Neural progenitor cell (in vitro differentiated cells): ENCODE measurements around the gene C1orf185. TPM values are rescaled to one million over a fixed set of nuclear protein-coding genes. Genes with fewer than 3 reads are reported as not detected.

Source experiments
- DNase-seq: peaks from one replicate; pipeline ENCODE4 v3.0.0-alpha.2; 2016; ENCODE audit warnings: low spot score
- H2AFZ ChIP-seq: fragments of 200-600 bp; sonication (generic); replicated peaks from 2 replicates; pipeline ENCODE4 v1.6.1; 2016; ENCODE audit warnings: antibody characterized with exemption
- H3F3A ChIP-seq: fragments of 200-600 bp; sonication (generic); 2 replicates; pipeline ENCODE4 v1.6.1; 2016; ENCODE audit warnings: antibody characterized with exemption, low read depth
- H3K27ac ChIP-seq: fragments of 200-600 bp; sonication (generic); 2 replicates; pipeline ENCODE4 v1.5.1; 2016; ENCODE audit warnings: mild to moderate bottlenecking
- H3K27me3 ChIP-seq: fragments of 200-600 bp; sonication (generic); 2 replicates; pipeline ENCODE4 v1.6.1; 2016; ENCODE audit warnings: mild to moderate bottlenecking, moderate library complexity
- H3K36me3 ChIP-seq: fragments of 200-600 bp; sonication (generic); 2 replicates; pipeline ENCODE4 v1.5.1; 2016
- H3K4me1 ChIP-seq: fragments of 200-600 bp; sonication (generic); 2 replicates; pipeline ENCODE4 v1.6.1; 2016; ENCODE audit warnings: mixed run types
- H3K4me2 ChIP-seq: fragments of 200-600 bp; sonication (generic); 2 replicates; pipeline ENCODE4 v1.6.1; 2016
- H3K4me3 ChIP-seq: fragments of 200-600 bp; sonication (generic); 2 replicates; pipeline ENCODE4 v1.5.1; 2016
- H3K79me2 ChIP-seq: fragments of 200-600 bp; sonication (generic); 2 replicates; pipeline ENCODE4 v1.6.1; 2016; ENCODE audit warnings: low read depth
- H3K9ac ChIP-seq: fragments of 200-600 bp; sonication (generic); 2 replicates; pipeline ENCODE4 v1.6.1; 2016
- H3K9me3 ChIP-seq: fragments of 200-600 bp; sonication (generic); 2 replicates; pipeline ENCODE4 v1.5.1; 2016; ENCODE audit warnings: low read depth
- H4K20me1 ChIP-seq: fragments of 200-600 bp; sonication (generic); 2 replicates; pipeline ENCODE4 v1.6.1; 2016; ENCODE audit warnings: low read depth
- H3K27ac Mint-ChIP-seq: 3 replicates; pipeline ENCODE4 v1.8.0; 2021; ENCODE audit warnings: mixed read lengths
- H3K27me3 Mint-ChIP-seq: 2 replicates; pipeline ENCODE4 v1.8.0; 2022; ENCODE audit warnings: low read depth, mild to moderate bottlenecking, inconsistent platforms, moderate library complexity, mixed read lengths; ENCODE audit not compliant: insufficient read depth
- H3K36me3 Mint-ChIP-seq: 3 replicates; pipeline ENCODE4 v1.8.0; 2021; ENCODE audit warnings: mixed read lengths
- H3K4me1 Mint-ChIP-seq: 3 replicates; pipeline ENCODE4 v1.8.0; 2021; ENCODE audit warnings: mixed read lengths
- H3K4me3 Mint-ChIP-seq: 3 replicates; pipeline ENCODE4 v1.8.0; 2021; ENCODE audit warnings: mild to moderate bottlenecking, moderate library complexity, mixed read lengths
- H3K9me3 Mint-ChIP-seq: 3 replicates; pipeline ENCODE4 v1.8.0; 2020; ENCODE audit warnings: mixed read lengths
- CTCF ChIP-seq: fragments of 200-600 bp; sonication (generic); IDR thresholded peaks from 2 replicates; pipeline ENCODE4 v1.5.1; 2017; ENCODE audit warnings: antibody characterized with exemption, mild to moderate bottlenecking
- EZH2 ChIP-seq: fragments of 200-600 bp; sonication (generic); IDR thresholded peaks from 2 replicates; pipeline ENCODE4 v1.6.1; 2017; ENCODE audit warnings: antibody characterized with exemption, mild to moderate bottlenecking, moderate library complexity
- EZH2phosphoT487 ChIP-seq: fragments of 200-600 bp; sonication (generic); IDR thresholded peaks from 2 replicates; pipeline ENCODE4 v1.6.1; 2017; ENCODE audit warnings: antibody characterized with exemption
- total RNA-seq: library from RNA; depleted of rRNA; stranded (reverse); fragments of >200 nt; gene quantifications from 2 replicates; pipeline ENCODE4 v1.2.3, GENCODE V29; 2015; ENCODE audit warnings: low replicate concordance

The C1orf185 gene
- total RNA-seq, 1 donor from 2014 or later = not detected

- Histone ChIP-seq H3K27me3 (no peaks in the 10 kb centered on the region), H3K4me3 (no peak overlapping the region), H3K27ac (no peak overlapping the region), H3F3A (no peaks in the 10 kb centered on the region), H4K20me1 (no peaks in the 10 kb centered on the region), H3K4me1 (no peaks in the 10 kb centered on the region), H3K9me3 (no peaks in the 10 kb centered on the region), H3K9ac (no peak overlapping the region), H3K36me3 (no peaks in the 10 kb centered on the region), H2AFZ (no peak overlapping the region), H3K4me2 (no peak overlapping the region), H3K79me2 (no peaks in the 10 kb centered on the region)
- TF ChIP-seq EZH2 (no peak), CTCF (no peak)
- H3K4me1 Mint-ChIP-seq = no peaks in the 10 kb centered on the region
- no peak overlapping the region for H3K4me3 Mint-ChIP-seq
- no peaks in the 10 kb centered on the region for H3K9me3 Mint-ChIP-seq
- H3K36me3 Mint-ChIP-seq = no peaks in the 10 kb centered on the region
- H3K27me3 Mint-ChIP-seq = no peaks in the 10 kb centered on the region
- DNase-seq = no peak
- no peak overlapping the region for H3K27ac Mint-ChIP-seq
These were observed 30.6 kb upstream of the C1orf185 start for GRCh38 chr1:51071291-51072042.

GRCh38 chr1:51072043-51072439, 30.0 kb upstream of the C1orf185 start:
- Histone ChIP-seq H3F3A (no peaks in the 10 kb centered on the region), H3K4me3 (no peak overlapping the region), H3K9me3 (no peaks in the 10 kb centered on the region), H2AFZ (no peak overlapping the region), H3K9ac (no peak overlapping the region), H3K4me2 (no peak overlapping the region), H3K27ac (no peak overlapping the region), H3K79me2 (no peaks in the 10 kb centered on the region), H3K36me3 (no peaks in the 10 kb centered on the region), H4K20me1 (no peaks in the 10 kb centered on the region), H3K27me3 (no peaks in the 10 kb centered on the region), H3K4me1 (no peaks in the 10 kb centered on the region)
- DNase-seq = no peak
- Mint-ChIP-seq H3K4me3 (no peak overlapping the region), H3K27me3 (no peaks in the 10 kb centered on the region), H3K36me3 (no peaks in the 10 kb centered on the region), H3K4me1 (no peaks in the 10 kb centered on the region), H3K27ac (no peak overlapping the region), H3K9me3 (no peaks in the 10 kb centered on the region)
- no peak for TF ChIP-seq EZH2phosphoT487
- TF ChIP-seq CTCF = no peak
- no peak for TF ChIP-seq EZH2

- H4K20me1 ChIP-seq = no peaks in the 10 kb centered on the region
- Mint-ChIP-seq H3K9me3 (no peaks in the 10 kb centered on the region), H3K4me1 (no peaks in the 10 kb centered on the region), H3K4me3 (no peak overlapping the region), H3K27me3 (no peaks in the 10 kb centered on the region), H3K27ac (no peak overlapping the region), H3K36me3 (no peaks in the 10 kb centered on the region)
- H3K9ac ChIP-seq = no peak overlapping the region
- no peak overlapping the region for H3K4me3 ChIP-seq
- H3K9me3 ChIP-seq = no peaks in the 10 kb centered on the region
- no peaks in the 10 kb centered on the region for H3F3A ChIP-seq
- H3K27me3 ChIP-seq = no peaks in the 10 kb centered on the region
- H3K27ac ChIP-seq = no peak overlapping the region
- no peaks in the 10 kb centered on the region for H3K4me1 ChIP-seq
- no peak for DNase-seq
- no peak for TF ChIP-seq EZH2phosphoT487
- no peak for TF ChIP-seq CTCF
- TF ChIP-seq EZH2 = no peak
- no peaks in the 10 kb centered on the region for H3K36me3 ChIP-seq
- H2AFZ ChIP-seq = no peak overlapping the region
- H3K79me2 ChIP-seq = no peaks in the 10 kb centered on the region
- H3K4me2 ChIP-seq = no peak overlapping the region
These were observed 29.4 kb upstream of the C1orf185 start for GRCh38 chr1:51072651-51073050.
